Measurements from ENCODE around the gene GASK1A. TPM values are rescaled to one million over a fixed set of nuclear protein-coding genes. Genes with fewer than 3 reads are reported as not detected.
A peak's percentile ranks its signal among the peaks of the same experiment; 100 is the strongest.

GASK1A gene
- total and polyA plus RNA-seq, 2 of the 8 experiments (the other 6 are each of a cell fraction or from before 2014, with no cell fraction given): 4.7 to 7.9 TPM

DNA sequence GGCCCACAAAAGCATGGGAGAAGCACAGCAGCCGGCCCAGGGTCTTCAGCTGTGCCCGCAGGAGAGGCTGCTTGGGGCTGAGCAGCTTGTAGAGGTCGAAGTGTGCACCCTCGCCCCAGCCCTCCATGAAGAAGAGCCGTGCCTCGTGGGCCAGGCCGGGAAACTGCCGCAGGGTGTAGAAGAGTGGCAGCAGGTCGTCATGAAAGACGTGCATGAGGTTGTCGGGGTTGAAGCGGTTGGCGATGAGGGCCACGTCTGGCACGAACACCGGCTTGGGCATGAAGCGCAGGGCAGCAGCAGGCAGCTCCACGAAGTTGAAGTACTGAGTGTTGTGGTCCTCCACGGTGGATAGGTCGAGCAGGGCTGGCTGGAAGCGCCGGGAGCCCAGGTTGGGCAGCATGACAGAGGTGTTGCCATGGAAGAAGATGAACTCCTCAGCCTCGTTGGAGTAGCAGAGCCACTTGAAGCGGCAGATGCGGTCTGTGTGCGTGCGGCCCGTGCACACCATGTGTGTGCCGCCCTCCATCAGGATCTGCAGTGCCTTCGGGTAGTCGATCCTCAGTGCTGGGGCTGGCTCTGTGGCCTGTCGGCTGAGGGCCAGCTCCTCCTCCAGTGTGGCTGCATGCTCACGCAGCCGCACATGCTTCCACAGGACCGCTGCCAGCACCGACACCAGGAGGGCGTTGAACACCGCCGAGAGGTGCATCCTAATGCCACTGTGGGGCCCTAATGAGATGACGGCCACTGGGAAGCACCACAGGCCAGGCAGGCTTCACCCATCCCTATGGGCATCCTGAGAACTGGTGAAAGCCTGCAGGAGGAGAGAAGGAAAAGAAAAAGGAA lies 101.8 kb downstream of the GASK1A start:
- Histone ChIP-seq H4K5ac (ENCODE audit: insufficient read length, low read depth, low read length) (no peak overlapping the region), H3K14ac (ENCODE audit: insufficient read length) (no peak overlapping the region), H3K79me1 (ENCODE audit: low read depth, low read length) (no peaks in the 10 kb centered on the region; the same call in 1 of the 2 replicates), H3K27me3 (replicated peaks in 1 of 4; ENCODE audit: control insufficient read depth in 3 of 4, extremely low read depth in 1 of 4, insufficient read depth in 3 of 4, low read length in 3 of 4) (no peaks in the 10 kb centered on the region), H3K23ac (ENCODE audit: insufficient read length) (no peak overlapping the region), H4K91ac (replicated peaks; ENCODE audit: insufficient read length, low read length) (no peak overlapping the region), H2BK5ac (ENCODE audit: low read depth, low read length) (no peak overlapping the region), H3K4me1 (replicated peaks in 1 of 4; ENCODE audit: control insufficient read depth in 3 of 4, insufficient read depth in 4 of 4, low read length in 3 of 4) (no peaks in the 10 kb centered on the region), H3K4me3 (ENCODE audit: extremely low read depth in 1 of 4, insufficient read depth in 2 of 4, low read depth in 3 of 4, low read length in 4 of 4) (no peak overlapping the region), H2BK15ac (ENCODE audit: low read length) (no peak overlapping the region), H3K18ac (ENCODE audit: extremely low read depth, low read length) (no peak overlapping the region), H3K9me3 (ENCODE audit: insufficient read depth in 2 of 2, low read depth in 1 of 2, low read length in 1 of 2) (peaks cover 18 to 21% of the 10 kb centered on the region in 2 experiments), H2BK20ac (ENCODE audit: low read length) (no peak overlapping the region), H3K56ac (replicated peaks; ENCODE audit: insufficient read length, low read depth, low read length) (no peak overlapping the region), H3K23me2 (ENCODE audit: low read depth, low read length) (no peaks in the 10 kb centered on the region), H3K4ac (replicated peaks; ENCODE audit: insufficient read length, low read depth, low read length) (no peak overlapping the region), H3K79me2 (ENCODE audit: control insufficient read depth in 1 of 2, insufficient read depth in 2 of 2, low read length in 2 of 2) (no peaks in the 10 kb centered on the region), H2BK120ac (replicated peaks; ENCODE audit: low read depth, low read length) (no peak overlapping the region), H3K9ac (replicated peaks in 1 of 4; ENCODE audit: extremely low read depth in 1 of 4, low read depth in 3 of 4, low read length in 3 of 4) (no peak overlapping the region), H3K27ac (ENCODE audit: low read depth, low read length) (no peak overlapping the region), H4K8ac (ENCODE audit: extremely low read depth, insufficient read depth, low read length) (no peak overlapping the region; the same call in 1 of the 2 replicates), H2AK5ac (ENCODE audit: low read depth, low read length) (no peak overlapping the region), H2BK12ac (ENCODE audit: low read depth, low read length) (no peak overlapping the region), H2AFZ (ENCODE audit: low read length) (no peak overlapping the region), H3K4me2 (ENCODE audit: insufficient read depth in 1 of 2, low read depth in 2 of 2, low read length in 2 of 2) (no peak overlapping the region), H3K36me3 (ENCODE audit: control insufficient read depth in 2 of 4, insufficient read depth in 4 of 4, low read length in 3 of 4) (peaks cover 0 to 20% (median 10%) of the 10 kb centered on the region in 4 experiments; a peak in 4 of 8 replicates), H4K20me1 (replicated peaks in 1 of 2; ENCODE audit: control insufficient read depth in 1 of 2, insufficient read depth in 2 of 2, low read length in 2 of 2) (no peaks in the 10 kb centered on the region)
- FAIRE-seq (no peak), DNase-seq (ENCODE audit: low read depth in 1 of 2, low spot score in 2 of 2) (peak in 1 of 2 experiments; percentile 19)
- WGBS, 2 experiments (ENCODE audit: extremely low coverage in 1 of 2, insufficient coverage in 1 of 2, insufficient read length in 1 of 2, insufficient replicate concordance in 2 of 2, low coverage in 1 of 2, low lambda C conversion rate in 2 of 2, missing lambda C conversion rate in 1 of 2): 93% methylated on average over 40 of the region's 40 CpGs; no CpG with 5 or more reads in 1 of the 2 experiments
- CTCF ChIA-PET (ENCODE audit: partially characterized antibody): interaction anchor here (0.7 to 3.4 kb wide), 2 partner anchors 9 to 80 kb away, joined by 3 to 17 read pairs; no protein-coding TSS in a partner anchor
- POLR2A ChIA-PET (ENCODE audit: partially characterized antibody): no interaction called here
- TF ChIP-seq, protein P1, sequence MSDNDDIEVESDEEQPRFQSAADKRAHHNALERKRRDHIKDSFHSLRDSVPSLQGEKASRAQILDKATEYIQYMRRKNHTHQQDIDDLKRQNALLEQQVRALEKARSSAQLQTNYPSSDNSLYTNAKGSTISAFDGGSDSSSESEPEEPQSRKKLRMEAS (IDR thresholded peaks at IDR 0.05): no peak
- TF ChIP-seq GABPA (IDR thresholded peaks at IDR 0.05; ENCODE audit: borderline replicate concordance, insufficient read depth, low read length) (no peak), RBBP5 (IDR thresholded peaks at IDR 0.05; ENCODE audit: borderline replicate concordance, low read depth, low read length) (no peak), HDAC2 (IDR thresholded peaks at IDR 0.05; ENCODE audit: borderline replicate concordance in 1 of 2, low read depth in 2 of 2, low read length in 2 of 2) (no peak), CHD2 (IDR thresholded peaks at IDR 0.05; ENCODE audit: low read length) (no peak), NRF1 (IDR thresholded peaks at IDR 0.05; ENCODE audit: low read depth, low read length) (no peak)
- TF ChIP-seq, protein P2, sequence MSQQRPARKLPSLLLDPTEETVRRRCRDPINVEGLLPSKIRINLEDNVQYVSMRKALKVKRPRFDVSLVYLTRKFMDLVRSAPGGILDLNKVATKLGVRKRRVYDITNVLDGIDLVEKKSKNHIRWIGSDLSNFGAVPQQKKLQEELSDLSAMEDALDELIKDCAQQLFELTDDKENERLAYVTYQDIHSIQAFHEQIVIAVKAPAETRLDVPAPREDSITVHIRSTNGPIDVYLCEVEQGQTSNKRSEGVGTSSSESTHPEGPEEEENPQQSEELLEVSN (IDR thresholded peaks at IDR 0.05): no peak
- TF ChIP-seq, protein P3, sequence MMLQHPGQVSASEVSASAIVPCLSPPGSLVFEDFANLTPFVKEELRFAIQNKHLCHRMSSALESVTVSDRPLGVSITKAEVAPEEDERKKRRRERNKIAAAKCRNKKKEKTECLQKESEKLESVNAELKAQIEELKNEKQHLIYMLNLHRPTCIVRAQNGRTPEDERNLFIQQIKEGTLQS (IDR thresholded peaks at IDR 0.05; ENCODE audit: insufficient read depth, low read depth, low read length): no peak
